H9 (cell line): ENCODE results near the gene NCR1. TPM values are rescaled to one million over a fixed set of nuclear protein-coding genes. Genes with fewer than 3 reads are reported as not detected.

Source experiments
- DNase-seq: peaks from one replicate; pipeline ENCODE4 v3.0.0-alpha.2; 2017
- H2AFZ ChIP-seq: one replicate; pipeline ENCODE4 v1.6.1; 2013; ENCODE audit warnings: mild to moderate bottlenecking, low read length, control low read depth, moderate library complexity
- H2AK5ac ChIP-seq: 2 replicates; pipeline ENCODE4 v1.6.1; 2013; ENCODE audit warnings: low read length, control low read depth, mixed read lengths; ENCODE audit not compliant: insufficient read length
- H2BK120ac ChIP-seq: one replicate; pipeline ENCODE4 v1.6.1; 2013; ENCODE audit warnings: low read depth, mild to moderate bottlenecking, low read length, control low read depth, inconsistent platforms; ENCODE audit not compliant: poor library complexity, severe bottlenecking
- H2BK12ac ChIP-seq: 2 replicates; pipeline ENCODE4 v1.6.1; 2013; ENCODE audit warnings: low read length, control low read depth, mixed read lengths, low read depth; ENCODE audit not compliant: insufficient read length
- H2BK15ac ChIP-seq: 2 replicates; pipeline ENCODE4 v1.6.1; 2013; ENCODE audit warnings: low read depth, low read length, control low read depth
- H2BK20ac ChIP-seq: one replicate; pipeline ENCODE4 v1.6.1; 2013; ENCODE audit warnings: low read depth, mild to moderate bottlenecking, low read length, control low read depth, inconsistent platforms; ENCODE audit not compliant: poor library complexity, severe bottlenecking
- H2BK5ac ChIP-seq: 2 replicates; pipeline ENCODE4 v1.6.1; 2013; ENCODE audit warnings: low read length, control low read depth, mixed read lengths; ENCODE audit not compliant: insufficient read length
- H3K14ac ChIP-seq: 2 replicates; pipeline ENCODE4 v1.6.1; 2013; ENCODE audit warnings: low read length, control low read depth; ENCODE audit not compliant: insufficient read depth
- H3K18ac ChIP-seq: 2 replicates; pipeline ENCODE4 v1.6.1; 2013; ENCODE audit warnings: low read depth, mild to moderate bottlenecking, mixed read lengths, low read length, control low read depth; ENCODE audit not compliant: insufficient read length
- H3K23ac ChIP-seq: 2 replicates; pipeline ENCODE4 v1.6.1; 2013; ENCODE audit warnings: low read length, control low read depth, mixed read lengths, low read depth; ENCODE audit not compliant: insufficient read length
- H3K23me2 ChIP-seq: 2 replicates; pipeline ENCODE4 v1.6.1; 2013; ENCODE audit warnings: low read depth, mild to moderate bottlenecking, mixed read lengths, low read length, control low read depth; ENCODE audit not compliant: insufficient read length, poor library complexity, severe bottlenecking
- H3K27ac ChIP-seq: 2 replicates; pipeline ENCODE4 v1.5.1; 2013; ENCODE audit warnings: low read length, control low read depth, mixed read lengths, low read depth; ENCODE audit not compliant: insufficient read length
- H3K27me3 ChIP-seq: 2 replicates; pipeline ENCODE4 v1.6.1; 2013; ENCODE audit warnings: low read length, control low read depth, inconsistent platforms; ENCODE audit not compliant: insufficient read depth
- H3K4ac ChIP-seq: 2 replicates; pipeline ENCODE4 v1.6.1; 2013; ENCODE audit warnings: low read depth, mild to moderate bottlenecking, control low read depth, inconsistent platforms, low read length, moderate library complexity
- H3K4me1 ChIP-seq: 2 replicates; pipeline ENCODE4 v1.6.1; 2013; ENCODE audit warnings: low read length, control low read depth, inconsistent platforms; ENCODE audit not compliant: insufficient read depth
- H3K4me2 ChIP-seq: 2 replicates; pipeline ENCODE4 v1.6.1; 2013; ENCODE audit warnings: low read length, control low read depth, mixed read lengths; ENCODE audit not compliant: insufficient read length, insufficient read depth
- H3K56ac ChIP-seq: 2 replicates; pipeline ENCODE4 v1.6.1; 2013; ENCODE audit warnings: low read depth, mild to moderate bottlenecking, mixed read lengths, low read length, control low read depth; ENCODE audit not compliant: insufficient read length
- H3K79me1 ChIP-seq: 2 replicates; pipeline ENCODE4 v1.6.1; 2013; ENCODE audit warnings: low read depth, mild to moderate bottlenecking, moderate library complexity, low read length, control low read depth, inconsistent platforms; ENCODE audit not compliant: insufficient read depth, poor library complexity, severe bottlenecking
- H3K79me2 ChIP-seq: 2 replicates; pipeline ENCODE4 v1.6.1; 2013; ENCODE audit warnings: low read length, control low read depth, inconsistent platforms; ENCODE audit not compliant: insufficient read depth
- H3K9ac ChIP-seq: 2 replicates; pipeline ENCODE4 v1.6.1; 2013; ENCODE audit warnings: low read length, control low read depth, mixed read lengths; ENCODE audit not compliant: insufficient read length; ENCODE audit errors: extremely low read depth
- H3K9me3 ChIP-seq: one replicate; pipeline ENCODE4 v1.6.1; 2013; ENCODE audit warnings: low read depth, low read length, inconsistent platforms; ENCODE audit not compliant: control insufficient read depth
- H3T11ph ChIP-seq: one replicate; pipeline ENCODE4 v1.6.1; 2013; ENCODE audit warnings: mild to moderate bottlenecking, low read length, control low read depth, inconsistent platforms
- H4K20me1 ChIP-seq: one replicate; pipeline ENCODE4 v1.6.1; 2013; ENCODE audit not compliant: control insufficient read depth, insufficient read length, insufficient read depth
- H4K5ac ChIP-seq: 2 replicates; pipeline ENCODE4 v1.6.1; 2013; ENCODE audit warnings: low read depth, mild to moderate bottlenecking, mixed read lengths, low read length, control low read depth; ENCODE audit not compliant: insufficient read length
- H4K8ac ChIP-seq: replicated peaks from 2 replicates; pipeline ENCODE4 v1.6.1; 2013; ENCODE audit warnings: low read length, control low read depth, mixed read lengths, low read depth; ENCODE audit not compliant: insufficient read length
- H4K91ac ChIP-seq: 2 replicates; pipeline ENCODE4 v1.6.1; 2013; ENCODE audit warnings: low read depth, mild to moderate bottlenecking, moderate library complexity, mixed read lengths, low read length, control low read depth; ENCODE audit not compliant: insufficient read length
- H3K27ac Mint-ChIP-seq, 3 experiments: 2 replicates in 2 of 3; 3 replicates in 1 of 3; pipeline ENCODE4 v1.8.0; 2020 to 2021; ENCODE audit warnings: mixed read lengths in 3 of 3, mild to moderate bottlenecking in 1 of 3, moderate library complexity in 1 of 3
- H3K27me3 Mint-ChIP-seq: 2 replicates; pipeline ENCODE4 v1.8.0; 2021; ENCODE audit warnings: low read depth, mild to moderate bottlenecking, moderate library complexity, mixed read lengths
- H3K36me3 Mint-ChIP-seq, 3 experiments: 2 replicates in 2 of 3; 3 replicates in 1 of 3; pipeline ENCODE4 v1.8.0; 2020 to 2021; ENCODE audit warnings: low read depth in 3 of 3, mixed read lengths in 3 of 3; ENCODE audit not compliant: insufficient read depth in 1 of 3
- H3K4me1 Mint-ChIP-seq, 2 experiments: 2 replicates each; pipeline ENCODE4 v1.8.0; 2020; ENCODE audit warnings: mixed read lengths in 2 of 2
- H3K4me3 Mint-ChIP-seq, 2 experiments: 2 replicates in 1 of 2; 3 replicates in 1 of 2; pipeline ENCODE4 v1.8.0; 2020 to 2021; ENCODE audit warnings: mild to moderate bottlenecking in 2 of 2, mixed read lengths in 2 of 2, moderate library complexity in 1 of 2
- H3K9me3 Mint-ChIP-seq, 2 experiments: 2 replicates in 1 of 2; 3 replicates in 1 of 2; pipeline ENCODE4 v1.8.0; 2020; ENCODE audit warnings: mild to moderate bottlenecking in 2 of 2, mixed read lengths in 2 of 2, moderate library complexity in 1 of 2
- WGBS: extraction: QIAGEN DNeasy Blood & Tissue Kit; methylation state at CpG from one replicate; pipeline ENCODE4 v1.1.7; 2013; ENCODE audit warnings: missing lambda C conversion rate, low lambda C conversion rate, mixed read lengths; ENCODE audit not compliant: insufficient read length; ENCODE audit errors: extremely low coverage; 5-methylcytosine and 5-hydroxymethylcytosine counted together
- total RNA-seq: library from RNA; stranded (reverse); gene quantifications from 2 replicates; pipeline ENCODE4 v1.2.1, GENCODE V29; 2021
- TF ChIP-seq, protein P1 (sequence below): fragments of 200-600 bp; sonication (generic); conservative IDR thresholded peaks from 3 replicates; pipeline ENCODE4 v1.8.0; 2021; ENCODE audit warnings: antibody characterized with exemption, mild to moderate bottlenecking

NCR1 gene
- total RNA-seq, 1 experiment from 2014 or later, result 2.0 TPM

DNA sequence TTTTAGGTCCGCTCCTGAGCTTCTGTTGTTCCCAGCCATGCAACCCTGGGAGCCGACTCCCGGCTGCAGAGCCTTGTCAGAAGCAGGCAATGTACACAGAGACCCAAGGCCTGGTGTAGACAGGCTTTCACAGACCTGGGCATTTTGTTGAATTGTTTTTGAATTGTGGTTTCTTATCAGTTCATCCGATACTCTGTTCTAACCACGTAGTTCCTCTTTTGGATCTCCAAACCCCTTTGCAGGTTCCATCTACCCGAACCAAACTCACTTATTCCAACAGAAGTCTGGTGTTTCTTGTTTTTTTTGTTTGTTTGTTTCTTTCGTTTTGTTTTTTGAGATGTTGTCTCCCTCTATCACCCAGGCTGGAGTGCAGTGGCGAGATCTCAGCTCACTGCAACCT lies 53.9 kb downstream of the NCR1 start:
- H3K27me3 ChIP-seq, result no peaks in the 10 kb centered on the region
- H3K27ac Mint-ChIP-seq, result no peak overlapping the region
- H3K4ac ChIP-seq, result no peak overlapping the region
- H3K23ac ChIP-seq, result no peak overlapping the region
- no peaks in the 10 kb centered on the region; a peak in 1 of 7 replicates for H3K36me3 Mint-ChIP-seq
- H2AFZ ChIP-seq, result no peak overlapping the region
- no peak overlapping the region for H2BK120ac ChIP-seq
- DNase-seq, result no peak
- no peak overlapping the region for H3K14ac ChIP-seq
- no peak overlapping the region for H4K5ac ChIP-seq
- H3K56ac ChIP-seq, result no peak overlapping the region
- H2AK5ac ChIP-seq, result no peak overlapping the region
- H3K18ac ChIP-seq, result no peak overlapping the region
- no peak overlapping the region for H2BK15ac ChIP-seq
- H2BK20ac ChIP-seq, result no peak overlapping the region
- no peak overlapping the region for H3K9ac ChIP-seq
- H3K4me1 Mint-ChIP-seq, result no peaks in the 10 kb centered on the region
- no peaks in the 10 kb centered on the region for H3K4me1 ChIP-seq
- H3K9me3 ChIP-seq, result no peaks in the 10 kb centered on the region
- H3T11ph ChIP-seq, result no peak overlapping the region
- peaks cover under 1 to 59% of the 10 kb centered on the region in 2 experiments; a peak in 4 of 5 replicates for H3K9me3 Mint-ChIP-seq
- no peaks in the 10 kb centered on the region for H3K79me1 ChIP-seq
- WGBS, result no CpG with 5 or more reads among the region's 8 CpGs
- no peak overlapping the region for H2BK12ac ChIP-seq
- no peaks in the 10 kb centered on the region for H3K23me2 ChIP-seq
- H3K4me2 ChIP-seq, result no peak overlapping the region
- no peak overlapping the region for H4K8ac ChIP-seq
- TF ChIP-seq, protein P1, sequence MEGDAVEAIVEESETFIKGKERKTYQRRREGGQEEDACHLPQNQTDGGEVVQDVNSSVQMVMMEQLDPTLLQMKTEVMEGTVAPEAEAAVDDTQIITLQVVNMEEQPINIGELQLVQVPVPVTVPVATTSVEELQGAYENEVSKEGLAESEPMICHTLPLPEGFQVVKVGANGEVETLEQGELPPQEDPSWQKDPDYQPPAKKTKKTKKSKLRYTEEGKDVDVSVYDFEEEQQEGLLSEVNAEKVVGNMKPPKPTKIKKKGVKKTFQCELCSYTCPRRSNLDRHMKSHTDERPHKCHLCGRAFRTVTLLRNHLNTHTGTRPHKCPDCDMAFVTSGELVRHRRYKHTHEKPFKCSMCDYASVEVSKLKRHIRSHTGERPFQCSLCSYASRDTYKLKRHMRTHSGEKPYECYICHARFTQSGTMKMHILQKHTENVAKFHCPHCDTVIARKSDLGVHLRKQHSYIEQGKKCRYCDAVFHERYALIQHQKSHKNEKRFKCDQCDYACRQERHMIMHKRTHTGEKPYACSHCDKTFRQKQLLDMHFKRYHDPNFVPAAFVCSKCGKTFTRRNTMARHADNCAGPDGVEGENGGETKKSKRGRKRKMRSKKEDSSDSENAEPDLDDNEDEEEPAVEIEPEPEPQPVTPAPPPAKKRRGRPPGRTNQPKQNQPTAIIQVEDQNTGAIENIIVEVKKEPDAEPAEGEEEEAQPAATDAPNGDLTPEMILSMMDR, result no peak
- H2BK5ac ChIP-seq, result no peak overlapping the region
- H3K4me3 Mint-ChIP-seq, result no peak overlapping the region
- peaks cover 5% of the 10 kb centered on the region for H3K27me3 Mint-ChIP-seq
- H3K27ac ChIP-seq, result no peak overlapping the region
- H4K91ac ChIP-seq, result no peak overlapping the region
- no peaks in the 10 kb centered on the region for H4K20me1 ChIP-seq
- no peaks in the 10 kb centered on the region for H3K79me2 ChIP-seq

Other genes with a start within 250 kb of the NCR1 start
- gene LILRB4, start 243.2 kb upstream of the NCR1 start, total RNA-seq, result not detected in 2 replicates
- gene KIR3DL3, start 181.7 kb upstream of the NCR1 start, total RNA-seq, result not detected in 2 replicates
- not detected in 2 replicates for gene KIR2DL3, start 167.6 kb upstream of the NCR1 start, total RNA-seq
- gene KIR2DL1, start 136.4 kb upstream of the NCR1 start, total RNA-seq, result not detected in 2 replicates
- not detected in 2 replicates for gene KIR2DL4, start 102.5 kb upstream of the NCR1 start, total RNA-seq
- gene KIR3DL1, start 89.7 kb upstream of the NCR1 start, total RNA-seq, result not detected in 2 replicates
- gene KIR2DS4, start 73.5 kb upstream of the NCR1 start, total RNA-seq, result not detected in 2 replicates
- gene KIR3DL2, start 55.7 kb upstream of the NCR1 start, total RNA-seq, result not detected in 2 replicates
- not detected in 2 replicates for gene FCAR, start 31.9 kb upstream of the NCR1 start, total RNA-seq
- 1.1 TPM in 2 replicates for gene NLRP7, start 41.4 kb downstream of the NCR1 start, total RNA-seq
- 131 and 132 TPM in 2 replicates for gene NLRP2, start 60.2 kb downstream of the NCR1 start, total RNA-seq
- gene GP6, start 132.1 kb downstream of the NCR1 start, total RNA-seq, result 0.15 and 0.53 TPM in 2 replicates
- 21.1 and 21.5 TPM in 2 replicates for gene RDH13, start 157.0 kb downstream of the NCR1 start, total RNA-seq
- gene EPS8L1, start 169.7 kb downstream of the NCR1 start, total RNA-seq, result 21.2 and 24.0 TPM in 2 replicates
- gene PPP1R12C, start 211.5 kb downstream of the NCR1 start, total RNA-seq, result 79.9 and 87.7 TPM in 2 replicates
- gene TNNT1, start 243.1 kb downstream of the NCR1 start, total RNA-seq, result 124 and 127 TPM in 2 replicates